WTC11 (cell line): ENCODE results near the gene PIGN. TPM values are rescaled to one million over a fixed set of nuclear protein-coding genes. Genes with fewer than 3 reads are reported as not detected.

ENCODE experiments used
- ATAC-seq: fragments of 200-7000 bp; cut with Tn5 transposase; 2 replicates; pipeline ENCODE4 v1.10.0; 2021; ENCODE audit warnings: mild to moderate bottlenecking, moderate library complexity
- CTCF ChIA-PET: fragments of 300-600 bp; sonication (Branson Sonifier 250); formaldehyde crosslinking; loops from one replicate; lab custom pipeline; 2021; ENCODE audit warnings: antibody characterized with exemption; lab: Charles Lee
- POLR2A ChIA-PET: fragments of 350-600 bp; sonication (Branson Sonifier 250); formaldehyde crosslinking; loops from one replicate; lab custom pipeline; 2021; ENCODE audit warnings: antibody characterized with exemption; lab: Charles Lee
- DNase-seq: peaks from one replicate; pipeline ENCODE4 v3.0.0; 2021; ENCODE audit warnings: low spot score
- H3K27ac Mint-ChIP-seq: 2 replicates; pipeline ENCODE4 v1.8.0; 2021; ENCODE audit warnings: mixed read lengths
- H3K27me3 Mint-ChIP-seq: 2 replicates; pipeline ENCODE4 v1.8.0; 2021; ENCODE audit warnings: low read depth, mild to moderate bottlenecking, moderate library complexity, mixed read lengths
- H3K36me3 Mint-ChIP-seq: 2 replicates; pipeline ENCODE4 v1.8.0; 2021; ENCODE audit warnings: mixed read lengths
- H3K4me1 Mint-ChIP-seq: 2 replicates; pipeline ENCODE4 v1.8.0; 2022; ENCODE audit warnings: mixed read lengths
- H3K4me3 Mint-ChIP-seq: 2 replicates; pipeline ENCODE4 v1.8.0; 2021; ENCODE audit warnings: mild to moderate bottlenecking, moderate library complexity, mixed read lengths
- H3K9me3 Mint-ChIP-seq: 2 replicates; pipeline ENCODE4 v1.8.0; 2021; ENCODE audit warnings: mixed read lengths
- AFF4 ChIP-seq: sonication (generic); formaldehyde crosslinking; IDR thresholded peaks from 2 replicates; pipeline ENCODE4 v1.8.1; 2023; ENCODE audit warnings: mild to moderate bottlenecking, missing genetic modification reagents, borderline replicate concordance
- AR ChIP-seq: fragments of 250-450 bp; sonication (Bioruptor Pico); IDR thresholded peaks from 2 replicates; pipeline ENCODE4 v1.9.0; 2021; ENCODE audit warnings: mild to moderate bottlenecking
- CBFB ChIP-seq: sonication (generic); formaldehyde crosslinking; IDR thresholded peaks from 2 replicates; pipeline ENCODE4 v1.8.1; 2022; ENCODE audit warnings: mild to moderate bottlenecking, low read depth, missing genetic modification reagents
- CDX4 ChIP-seq: fragments of 250-450 bp; sonication (Bioruptor Pico); IDR thresholded peaks from 2 replicates; pipeline ENCODE4 v1.9.0; 2021; ENCODE audit warnings: moderate library complexity, mild to moderate bottlenecking, inconsistent platforms, borderline replicate concordance
- E2F4 ChIP-seq: sonication (generic); formaldehyde crosslinking; IDR thresholded peaks from 2 replicates; pipeline ENCODE4 v1.8.1; 2022; ENCODE audit warnings: low read depth, mild to moderate bottlenecking, moderate library complexity, missing genetic modification reagents, borderline replicate concordance
- ERG ChIP-seq: fragments of 250-450 bp; sonication (Bioruptor Pico); IDR thresholded peaks from 2 replicates; pipeline ENCODE4 v1.8.0; 2021; ENCODE audit warnings: mild to moderate bottlenecking
- FOXK1 ChIP-seq: sonication (generic); formaldehyde crosslinking; IDR thresholded peaks from 2 replicates; pipeline ENCODE4 v1.8.0; 2022; ENCODE audit warnings: mild to moderate bottlenecking, moderate library complexity, missing genetic modification reagents
- HMGA2 ChIP-seq: fragments of 250-450 bp; sonication (Bioruptor Pico); IDR thresholded peaks from 2 replicates; pipeline ENCODE4 v1.4.0; 2021; ENCODE audit warnings: mild to moderate bottlenecking, moderate library complexity
- IRF1 ChIP-seq: sonication (generic); formaldehyde crosslinking; IDR thresholded peaks from 2 replicates; pipeline ENCODE4 v1.8.0; 2023; ENCODE audit warnings: missing genetic modification reagents
- JUN ChIP-seq: sonication (generic); formaldehyde crosslinking; IDR thresholded peaks from 2 replicates; pipeline ENCODE4 v1.8.0; 2023; ENCODE audit warnings: mild to moderate bottlenecking, missing genetic modification reagents
- NR1H2 ChIP-seq: sonication (generic); formaldehyde crosslinking; IDR thresholded peaks from 2 replicates; pipeline ENCODE4 v1.9.0; 2021; ENCODE audit warnings: mild to moderate bottlenecking, moderate library complexity, missing genetic modification reagents
- RELA ChIP-seq: sonication (generic); formaldehyde crosslinking; IDR thresholded peaks from 2 replicates; pipeline ENCODE4 v1.8.1; 2022; ENCODE audit warnings: missing genetic modification reagents, mild to moderate bottlenecking, borderline replicate concordance
- SMAD3 ChIP-seq: sonication (generic); formaldehyde crosslinking; IDR thresholded peaks from 2 replicates; pipeline ENCODE4 v1.8.0; 2022; ENCODE audit warnings: missing genetic modification reagents, mild to moderate bottlenecking, borderline replicate concordance
- SMAD4 ChIP-seq: sonication (generic); formaldehyde crosslinking; IDR thresholded peaks from 2 replicates; pipeline ENCODE4 v1.8.0; 2022; ENCODE audit warnings: mild to moderate bottlenecking, missing genetic modification reagents
- SP1 ChIP-seq: sonication (generic); formaldehyde crosslinking; conservative IDR thresholded peaks from 2 replicates; pipeline ENCODE4 v1.8.1; 2022; ENCODE audit warnings: missing genetic modification reagents
- TCF7 ChIP-seq: sonication (generic); formaldehyde crosslinking; IDR thresholded peaks from 2 replicates; pipeline ENCODE4 v1.8.0; 2022; ENCODE audit warnings: mild to moderate bottlenecking, low read depth, missing genetic modification reagents, moderate library complexity
- TEAD1 ChIP-seq: sonication (generic); formaldehyde crosslinking; IDR thresholded peaks from 2 replicates; pipeline ENCODE4 v1.8.0; 2022; ENCODE audit warnings: mild to moderate bottlenecking, missing genetic modification reagents
- ZBTB43 ChIP-seq: sonication (generic); formaldehyde crosslinking; IDR thresholded peaks from 2 replicates; pipeline ENCODE4 v1.8.1; 2023; ENCODE audit warnings: mild to moderate bottlenecking, missing genetic modification reagents
- ZNF121 ChIP-seq: sonication (generic); formaldehyde crosslinking; IDR thresholded peaks from 2 replicates; pipeline ENCODE4 v1.8.0; 2023; ENCODE audit warnings: missing genetic modification reagents
- ZNF317 ChIP-seq: sonication (generic); formaldehyde crosslinking; IDR thresholded peaks from 2 replicates; pipeline ENCODE4 v1.8.1; 2023; ENCODE audit warnings: low read depth, mild to moderate bottlenecking, moderate library complexity, missing genetic modification reagents, borderline replicate concordance
- ZNF396 ChIP-seq: fragments of 250-450 bp; sonication (Bioruptor Pico); IDR thresholded peaks from 2 replicates; pipeline ENCODE4 v1.8.0; 2021; ENCODE audit warnings: mild to moderate bottlenecking, moderate library complexity, borderline replicate concordance
- ZNF423 ChIP-seq: fragments of 250-450 bp; sonication (Bioruptor Pico); IDR thresholded peaks from 2 replicates; pipeline ENCODE4 v2.1.2; 2022; ENCODE audit warnings: mild to moderate bottlenecking, moderate library complexity
- total RNA-seq: library from RNA; stranded (reverse); gene quantifications from 3 replicates; pipeline ENCODE4 v1.2.3, GENCODE V29; 2021

The PIGN gene
- total RNA-seq, 1 experiment from 2014 or later = 23.4 TPM

- TF ChIP-seq E2F4 (CRISPR knock-in tag) (no peak), CDX4 (CRISPR knock-in tag) (no peak), JUN (CRISPR knock-in tag) (no peak), SP1 (CRISPR knock-in tag) (no peak), HMGA2 (CRISPR knock-in tag) (no peak), FOXK1 (no peak), SMAD3 (CRISPR knock-in tag) (no peak)
These were observed 46.6 kb downstream of the PIGN start (continued) for GRCh38 chr18:62140259-62140658.

- CTCF ChIA-PET = no interaction called here
- DNase-seq = no peak
- no peak for TF ChIP-seq IRF1 (CRISPR knock-in tag)
- TF ChIP-seq TEAD1 (CRISPR knock-in tag) = no peak
- no peak for TF ChIP-seq NR1H2 (CRISPR knock-in tag)
- no peak for TF ChIP-seq TCF7
- no peak for TF ChIP-seq ZNF396 (CRISPR knock-in tag)
- TF ChIP-seq AFF4 (CRISPR knock-in tag) = no peak
- TF ChIP-seq ZNF423 = no peak
- TF ChIP-seq ZNF317 (CRISPR knock-in tag) = no peak
- no peak for TF ChIP-seq ZNF121 (CRISPR knock-in tag)
- TF ChIP-seq ERG (CRISPR knock-in tag) = no peak
- no peak for TF ChIP-seq AR (CRISPR knock-in tag)
- no peak for TF ChIP-seq RELA
- TF ChIP-seq SMAD4 (CRISPR knock-in tag) = no peak
- TF ChIP-seq ZBTB43 (CRISPR knock-in tag) = no peak
- TF ChIP-seq CBFB = no peak
These were observed 48.2 kb downstream of the PIGN start for GRCh38 chr18:62138461-62139235.

More at GRCh38 chr18:62138461-62139235, 48.2 kb downstream of the PIGN start:
- Mint-ChIP-seq H3K4me1 (no peaks in the 10 kb centered on the region), H3K36me3 (no peaks in the 10 kb centered on the region), H3K9me3 (no peaks in the 10 kb centered on the region), H3K27ac (no peak overlapping the region), H3K27me3 (no peaks in the 10 kb centered on the region), H3K4me3 (no peak overlapping the region)
- POLR2A ChIA-PET = no interaction called here
- no peak for ATAC-seq
